SIG-M5 treated with dmso at 0.1 percent for 504 hours (cell line): ENCODE data around the gene ZNF521.

ENCODE experiments used
- DNase-seq: peaks from one replicate; lab custom pipeline; 2025; ENCODE audit not compliant: unreplicated experiment; lab: John Stamatoyannopoulos, UW

Gene ZNF521

GRCh38 chr18:25351777-25352628 lies at the start of gene ZNF521:
TSS of gene ZNF521 (minus strand) at chr18:25352166. CDS start at chr18:25350946, 1,220 bp downstream.
- DNase-seq = peak; percentile 56

GRCh38 chr18:25399554-25399953 lies 47.6 kb upstream of the ZNF521 start:
- no peak for DNase-seq

GRCh38 chr18:25392192-25392591 lies 40.2 kb upstream of the ZNF521 start:
- DNase-seq = no peak

GRCh38 chr18:25373432-25374179 lies 21.6 kb upstream of the ZNF521 start:
- no peak for DNase-seq

- no peak for DNase-seq
These were observed 18.4 kb upstream of the ZNF521 start for GRCh38 chr18:25370391-25370790.

GRCh38 chr18:25365242-25365641 lies 13.3 kb upstream of the ZNF521 start:
- no peak for DNase-seq

- no peak for DNase-seq
These were observed 12.8 kb upstream of the ZNF521 start for GRCh38 chr18:25364732-25365131.

GRCh38 chr18:25360301-25360899 lies 8.4 kb upstream of the ZNF521 start:
- DNase-seq = no peak

- DNase-seq = no peak
These were observed 1.1 kb upstream of the ZNF521 start for GRCh38 chr18:25353080-25353479.

GRCh38 chr18:25352629-25353005 lies 651 bp upstream of the ZNF521 start:
- DNase-seq = no peak

GRCh38 chr18:25351280-25351775 lies 638 bp downstream of the ZNF521 start:
- DNase-seq = no peak

- DNase-seq = no peak
These were observed 1.3 kb downstream of the ZNF521 start for GRCh38 chr18:25350489-25351251.

GRCh38 chr18:25349926-25350487 lies 2.0 kb downstream of the ZNF521 start:
- no peak for DNase-seq

- DNase-seq = no peak
These were observed 2.6 kb downstream of the ZNF521 start for GRCh38 chr18:25349131-25349925.

- no peak for DNase-seq
These were observed 3.4 kb downstream of the ZNF521 start for GRCh38 chr18:25348386-25349130.

GRCh38 chr18:25346561-25346960 lies 5.4 kb downstream of the ZNF521 start:
- DNase-seq = no peak

GRCh38 chr18:25345081-25345866 lies 6.7 kb downstream of the ZNF521 start:
- no peak for DNase-seq

- DNase-seq = no peak
These were observed 10.1 kb downstream of the ZNF521 start for GRCh38 chr18:25341831-25342230.
